ENCODE measurements around the gene DNPEP. TPM values are rescaled to one million over a fixed set of nuclear protein-coding genes. Genes with fewer than 3 reads are reported as not detected.

Gene DNPEP
- total RNA-seq, 4 donors from 2014 or later, result 37.8 to 76.9 (median 59.2) TPM

DNA sequence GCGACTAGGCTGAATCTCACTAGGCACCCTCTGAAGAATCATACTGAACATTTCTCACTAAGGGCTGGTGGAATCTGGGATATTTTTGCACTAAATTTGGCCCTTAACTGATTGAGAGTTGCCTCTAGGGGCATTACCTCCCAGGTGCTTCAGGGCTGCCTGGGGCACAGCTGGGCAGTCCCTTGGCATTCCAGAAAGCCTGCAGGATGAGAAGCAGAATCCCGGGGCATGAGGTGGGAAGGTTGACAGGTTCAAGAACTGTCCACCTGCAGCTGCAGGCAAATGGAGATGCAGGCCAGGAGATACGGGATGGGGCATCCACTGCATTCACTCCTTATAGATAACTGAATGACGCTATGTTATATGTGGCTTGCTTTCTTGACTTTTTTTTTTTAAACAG is 62.6 kb downstream of the DNPEP start:
- TF ChIP-seq EP300 (IDR thresholded peaks at IDR 0.05), result no peak
- no peak for TF ChIP-seq POLR2A (IDR thresholded peaks at IDR 0.05)
- TF ChIP-seq, protein P1, sequence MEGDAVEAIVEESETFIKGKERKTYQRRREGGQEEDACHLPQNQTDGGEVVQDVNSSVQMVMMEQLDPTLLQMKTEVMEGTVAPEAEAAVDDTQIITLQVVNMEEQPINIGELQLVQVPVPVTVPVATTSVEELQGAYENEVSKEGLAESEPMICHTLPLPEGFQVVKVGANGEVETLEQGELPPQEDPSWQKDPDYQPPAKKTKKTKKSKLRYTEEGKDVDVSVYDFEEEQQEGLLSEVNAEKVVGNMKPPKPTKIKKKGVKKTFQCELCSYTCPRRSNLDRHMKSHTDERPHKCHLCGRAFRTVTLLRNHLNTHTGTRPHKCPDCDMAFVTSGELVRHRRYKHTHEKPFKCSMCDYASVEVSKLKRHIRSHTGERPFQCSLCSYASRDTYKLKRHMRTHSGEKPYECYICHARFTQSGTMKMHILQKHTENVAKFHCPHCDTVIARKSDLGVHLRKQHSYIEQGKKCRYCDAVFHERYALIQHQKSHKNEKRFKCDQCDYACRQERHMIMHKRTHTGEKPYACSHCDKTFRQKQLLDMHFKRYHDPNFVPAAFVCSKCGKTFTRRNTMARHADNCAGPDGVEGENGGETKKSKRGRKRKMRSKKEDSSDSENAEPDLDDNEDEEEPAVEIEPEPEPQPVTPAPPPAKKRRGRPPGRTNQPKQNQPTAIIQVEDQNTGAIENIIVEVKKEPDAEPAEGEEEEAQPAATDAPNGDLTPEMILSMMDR (IDR thresholded peaks at IDR 0.05), result no peak
- no peak for TF ChIP-seq POLR2AphosphoS5 (IDR thresholded peaks at IDR 0.05)
- no peak overlapping the region for H3K27ac ChIP-seq
- H3K4me3 ChIP-seq, result no peak overlapping the region
- no peaks in the 10 kb centered on the region for H3K36me3 ChIP-seq
- H3K4me1 ChIP-seq, result no peaks in the 10 kb centered on the region
- 70 to 85% methylated on average over 4 of the region's 4 CpGs for WGBS, 2 donors (ENCODE audit: low coverage in 1 of 2)
- ATAC-seq, result no peak
- peaks cover 68% of the 10 kb centered on the region for H3K27me3 ChIP-seq
- H3K9me3 ChIP-seq, result no peaks in the 10 kb centered on the region

DNA sequence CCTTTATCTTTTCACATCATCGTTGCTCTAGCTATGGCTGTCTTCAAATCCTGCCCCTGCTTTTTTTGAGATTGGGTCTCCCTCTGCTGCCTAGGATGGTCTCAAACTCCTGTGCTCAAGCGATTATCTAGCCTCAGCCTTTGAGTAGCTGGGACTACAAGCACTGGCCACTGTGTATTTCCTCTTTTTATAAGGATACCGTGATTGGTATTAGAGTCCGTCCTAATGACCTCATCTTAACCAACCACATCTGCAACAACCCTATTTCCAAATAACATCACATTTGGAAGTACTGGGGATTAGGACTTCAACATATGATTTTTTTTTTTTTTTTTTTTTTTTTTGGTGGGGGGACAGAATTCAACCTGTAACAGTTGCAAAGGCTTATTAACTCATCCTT is 64.3 kb downstream of the DNPEP start:
- H3K4me1 ChIP-seq, result no peaks in the 10 kb centered on the region
- 41 to 78% methylated on average over 2 to 4 of the region's 4 CpGs for WGBS, 2 donors (ENCODE audit: low coverage in 1 of 2)
- H3K36me3 ChIP-seq, result no peaks in the 10 kb centered on the region
- no peak for ATAC-seq
- no peak overlapping the region for H3K27ac ChIP-seq
- no peak for TF ChIP-seq POLR2AphosphoS5 (IDR thresholded peaks at IDR 0.05)
- no peak for TF ChIP-seq EP300 (IDR thresholded peaks at IDR 0.05)
- TF ChIP-seq POLR2A (IDR thresholded peaks at IDR 0.05), result no peak
- TF ChIP-seq, protein P1 (IDR thresholded peaks at IDR 0.05), result no peak
- peaks cover 75% of the 10 kb centered on the region for H3K27me3 ChIP-seq
- no peak overlapping the region for H3K4me3 ChIP-seq
- H3K9me3 ChIP-seq, result no peaks in the 10 kb centered on the region

Small RNA genes within 50 kb of the gene (small RNA-seq; reads per million reads assigned to genes)
- 0 reads per million in 4 donors for gene AC053503.3

Other genes with a start within 250 kb of the DNPEP start
- 10 to 100 TPM; 12.8 to 25.5 (median 17.4) TPM for gene NHEJ1, start 227.1 kb downstream of the DNPEP start, total RNA-seq
- 1 to 10 TPM in 1 of 4 donors, under 1 TPM in 2, not detected in 1; 0.23 to 1.1 (median 0.27) TPM for gene SLC23A3, start 217.9 kb downstream of the DNPEP start, total RNA-seq
- 10 to 100 TPM; 50.6 to 82.0 (median 66.0) TPM for gene CNPPD1, start 211.0 kb downstream of the DNPEP start, total RNA-seq
- gene RETREG2, start 209.6 kb downstream of the DNPEP start, total RNA-seq, result 10 to 100 TPM; 49.8 to 63.7 (median 57.6) TPM
- 10 to 100 TPM; 34.7 to 44.5 (median 37.6) TPM for gene ZFAND2B, start 181.1 kb downstream of the DNPEP start, total RNA-seq
- gene ABCB6, start 169.0 kb downstream of the DNPEP start, total RNA-seq, result 10 to 100 TPM; 11.4 to 19.6 (median 16.8) TPM
- 10 to 100 TPM; 39.8 to 82.6 (median 47.0) TPM for gene ATG9A, start 158.3 kb downstream of the DNPEP start, total RNA-seq
- gene ANKZF1, start 158.1 kb downstream of the DNPEP start, total RNA-seq, result 10 to 100 TPM; 24.3 to 48.4 (median 25.1) TPM
- 1 to 10 TPM; 5.9 to 9.7 (median 6.6) TPM for gene GLB1L, start 142.5 kb downstream of the DNPEP start, total RNA-seq
- 10 to 100 TPM; 10.2 to 14.0 (median 11.6) TPM for gene STK16, start 142.4 kb downstream of the DNPEP start, total RNA-seq
- gene TUBA4B, start 134.7 kb downstream of the DNPEP start, total RNA-seq, result not detected
- gene TUBA4A, start 134.0 kb downstream of the DNPEP start, total RNA-seq, result 10 to 100 TPM; 33.2 to 89.3 (median 56.2) TPM
- 10 to 100 TPM; 45.3 to 76.1 (median 54.9) TPM for gene DNAJB2, start 108.5 kb downstream of the DNPEP start, total RNA-seq
- gene PTPRN, start 78.5 kb downstream of the DNPEP start, total RNA-seq, result 1 to 10 TPM in 2 of 4 donors, under 1 TPM in 1, not detected in 1; 0.58 to 3.0 (median 1.9) TPM
- gene RESP18, start 55.2 kb downstream of the DNPEP start, total RNA-seq, result not detected
- gene DES, start 30.5 kb upstream of the DNPEP start, total RNA-seq, result over 10,000 TPM; 10,852 to 31,720 (median 15,007) TPM
- 100 to 1,000 TPM in 3 of 4 donors, 10 to 100 TPM in 1; 90.2 to 307 (median 214) TPM for gene SPEG, start 46.9 kb upstream of the DNPEP start, total RNA-seq
- gene GMPPA, start 111.0 kb upstream of the DNPEP start, total RNA-seq, result 10 to 100 TPM; 11.3 to 26.4 (median 14.2) TPM
- under 1 TPM in 1 of 4 donors, not detected in 3; 0.16 TPM for gene ASIC4, start 126.6 kb upstream of the DNPEP start, total RNA-seq
- gene CHPF, start 155.9 kb upstream of the DNPEP start, total RNA-seq, result 10 to 100 TPM; 36.0 to 66.0 (median 54.8) TPM
- gene TMEM198, start 156.1 kb upstream of the DNPEP start, total RNA-seq, result 1 to 10 TPM; 1.6 to 9.5 (median 4.1) TPM
- 100 to 1,000 TPM in 1 of 4 donors, 10 to 100 TPM in 3; 73.2 to 118 (median 81.6) TPM for gene OBSL1, start 183.6 kb upstream of the DNPEP start, total RNA-seq
- 1 to 10 TPM in 2 of 4 donors, not detected in 2; 1.8 to 4.4 TPM for gene INHA, start 184.4 kb upstream of the DNPEP start, total RNA-seq
- 10 to 100 TPM in 3 of 4 donors, 1 to 10 TPM in 1; 7.0 to 19.2 (median 14.7) TPM for gene STK11IP, start 209.9 kb upstream of the DNPEP start, total RNA-seq
- 10 to 100 TPM; 10.4 to 30.6 (median 12.4) TPM for gene SLC4A3, start 239.7 kb upstream of the DNPEP start, total RNA-seq